GM21576 (cell line): Measurements from ENCODE around the gene PELI2.

ENCODE experiments used
- ATAC-seq: cut with Tn5 transposase; IDR thresholded peaks from one replicate; pipeline ENCODE4 v1.9.1; 2021; ENCODE audit warnings: mild to moderate bottlenecking, moderate library complexity; ENCODE audit not compliant: unreplicated experiment

The PELI2 gene

GRCh38 chr14:56224691-56225681 is 106.8 kb downstream of the PELI2 start:
- ATAC-seq, result no peak

GRCh38 chr14:56235388-56235787 is 117.2 kb downstream of the PELI2 start:
- ATAC-seq, result no peak

GRCh38 chr14:56237398-56237797 is 119.2 kb downstream of the PELI2 start:
- no peak for ATAC-seq

- ATAC-seq, result no peak
These were observed 123.2 kb downstream of the PELI2 start for GRCh38 chr14:56241461-56241860.

GRCh38 chr14:56243110-56243509 is 124.9 kb downstream of the PELI2 start:
- ATAC-seq, result no peak

GRCh38 chr14:56244138-56244789 is 126.1 kb downstream of the PELI2 start:
- no peak for ATAC-seq

- ATAC-seq, result no peak
These were observed 129.4 kb downstream of the PELI2 start for GRCh38 chr14:56247495-56248200.

- no peak for ATAC-seq
These were observed 130.2 kb downstream of the PELI2 start for GRCh38 chr14:56248442-56248841.

GRCh38 chr14:56261046-56261445 is 142.8 kb downstream of the PELI2 start:
- no peak for ATAC-seq

GRCh38 chr14:56262530-56262929 is 144.3 kb downstream of the PELI2 start:
- ATAC-seq, result no peak

- ATAC-seq, result no peak
These were observed 149.8 kb downstream of the PELI2 start for GRCh38 chr14:56268039-56268438.

- no peak for ATAC-seq
These were observed 150.5 kb downstream of the PELI2 start for GRCh38 chr14:56268673-56269072.

- ATAC-seq, result no peak
These were observed 152.7 kb downstream of the PELI2 start for GRCh38 chr14:56270921-56271320.

- no peak for ATAC-seq
These were observed 153.8 kb downstream of the PELI2 start for GRCh38 chr14:56271970-56272369.

GRCh38 chr14:56273155-56273554 is 154.9 kb downstream of the PELI2 start:
- no peak for ATAC-seq

GRCh38 chr14:56273951-56274350 is 155.7 kb downstream of the PELI2 start:
- no peak for ATAC-seq

- no peak for ATAC-seq
These were observed 156.3 kb downstream of the PELI2 start for GRCh38 chr14:56274556-56274955.

GRCh38 chr14:56276108-56276507 is 157.9 kb downstream of the PELI2 start:
- ATAC-seq, result no peak

- ATAC-seq, result no peak
These were observed 160.2 kb downstream of the PELI2 start for GRCh38 chr14:56278383-56278782.

- ATAC-seq, result no peak
These were observed 162.6 kb downstream of the PELI2 start for GRCh38 chr14:56280843-56281242.

- no peak for ATAC-seq
These were observed 164.0 kb downstream of the PELI2 start for GRCh38 chr14:56282179-56282578.
